Ovary (tissue), 3 donors: ENCODE measurements around the gene MXD4.

Experiments used
- CTCF ChIP-seq, 3 donors: fragments of 450-650 bp in 2 of 3; fragments of 200-600 bp in 1 of 3; IDR thresholded peaks; one replicate each; pipeline versions ENCODE4 v1.5.1 to v1.8.0; 2016 to 2022; ENCODE audit warnings: antibody characterized with exemption in 3 of 3, mild to moderate bottlenecking in 1 of 3
- EP300 ChIP-seq: sonication (generic); formaldehyde crosslinking; IDR thresholded peaks from one replicate; pipeline ENCODE4 v1.6.1; 2017; ENCODE audit warnings: antibody characterized with exemption
- POLR2A ChIP-seq: fragments of 450-650 bp; IDR thresholded peaks from one replicate; pipeline ENCODE4 v1.6.1; 2017; ENCODE audit warnings: antibody characterized with exemption, mild to moderate bottlenecking, moderate library complexity
- donor health status: DM: no; HTN: no; CAD: no.

DNA sequence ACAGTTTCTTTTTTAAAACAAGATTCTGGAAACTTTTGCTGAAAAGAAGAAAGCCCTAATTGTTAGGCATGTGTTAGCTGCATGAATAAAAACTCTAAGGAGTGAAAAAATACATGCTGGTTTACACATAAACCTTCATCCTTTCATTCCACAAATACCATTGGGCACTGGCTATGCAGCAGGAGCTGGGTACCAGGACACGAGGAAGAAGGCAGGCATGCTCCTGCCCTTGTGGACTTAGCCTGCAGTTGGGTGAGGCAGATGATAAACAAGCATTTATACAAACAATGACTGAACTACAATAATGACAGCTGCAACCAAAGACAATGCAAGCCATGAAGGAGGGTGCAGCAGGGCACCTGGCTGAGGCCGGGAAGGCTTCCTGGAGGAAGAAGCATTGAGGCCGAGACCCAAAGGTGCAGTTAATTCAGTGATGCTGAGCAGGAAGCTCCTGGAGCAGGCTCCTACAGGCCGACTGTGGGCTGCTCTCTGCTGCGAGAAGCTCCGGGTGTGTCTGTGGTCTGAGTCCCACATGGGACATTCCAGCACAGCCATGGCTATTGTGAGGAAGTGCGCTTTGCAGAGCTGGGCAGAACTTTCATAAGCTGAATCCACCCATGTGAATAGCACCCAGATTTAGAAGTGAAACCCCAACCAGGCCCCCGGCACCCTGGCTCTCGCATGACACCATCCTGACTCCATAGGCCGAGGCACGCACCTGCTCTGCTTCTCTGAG lies 44.0 kb upstream of the MXD4 start:
- TF ChIP-seq CTCF (IDR thresholded peaks at IDR 0.05) (no peak), POLR2A (no peak), EP300 (no peak)
